SK-N-SH (cell line): ENCODE results near the gene IDI2. TPM values are rescaled to one million over a fixed set of nuclear protein-coding genes. Genes with fewer than 3 reads are reported as not detected.

ENCODE experiments used
- CTCF ChIA-PET: fragments of 300-600, 350-600 bp; formaldehyde crosslinking; extraction: SDS; loops from one replicate; lab custom pipeline; 2021; lab: Yijun Ruan, JAX
- POLR2A ChIA-PET: fragments of 350-600 bp; sonication (Branson Sonifier 250); formaldehyde crosslinking; extraction: SDS; loops from one replicate; lab custom pipeline; 2020; ENCODE audit warnings: antibody characterized with exemption, inconsistent platforms; lab: Yijun Ruan, JAX
- DNase-seq: peaks from one replicate; pipeline ENCODE4 v3.0.0; 2012
- H2AFZ ChIP-seq: fragments of 200-600 bp; sonication (generic); 2 replicates; pipeline ENCODE4 v1.8.1; 2016; ENCODE audit warnings: antibody characterized with exemption, mild to moderate bottlenecking, low read depth
- H3F3A ChIP-seq: fragments of 200-600 bp; sonication (generic); replicated peaks from 2 replicates; pipeline ENCODE3; 2016; ENCODE audit warnings: antibody characterized with exemption, mild to moderate bottlenecking; ENCODE audit not compliant: insufficient read depth
- H3K27ac ChIP-seq, 2 experiments: fragments of 200-500 bp in 1 of 2; fragments of 200-600 bp in 1 of 2; sonication (Bioruptor generic) in 1 of 2; sonication (generic), shearing (Covaris generic) in 1 of 2; 2 replicates each; pipeline versions ENCODE4 v1.5.1 to v1.6.1; 2014 to 2016; ENCODE audit warnings: low read depth in 2 of 2, inconsistent platforms in 1 of 2, low read length in 1 of 2, mild to moderate bottlenecking in 1 of 2, mixed read lengths in 1 of 2
- H3K27me3 ChIP-seq: fragments of 200-600 bp; sonication (generic), shearing (Covaris generic); 2 replicates; pipeline ENCODE4 v1.6.1; 2016; ENCODE audit warnings: mixed run types; ENCODE audit not compliant: insufficient read depth
- H3K36me3 ChIP-seq, 2 experiments: fragments of 200-500 bp in 1 of 2; fragments of 200-600 bp in 1 of 2; sonication (Bioruptor generic) in 1 of 2; sonication (generic) in 1 of 2; replicated peaks in 1 of 2; 2 replicates each; pipeline versions ENCODE3 to v1.5.1; 2014 to 2016; ENCODE audit warnings: low read length in 1 of 2, mild to moderate bottlenecking in 1 of 2; ENCODE audit not compliant: insufficient read depth in 2 of 2, control insufficient read depth in 1 of 2
- H3K4me1 ChIP-seq, 2 experiments: fragments of 200-500 bp in 1 of 2; fragments of 200-600 bp in 1 of 2; sonication (Bioruptor generic) in 1 of 2; sonication (generic), shearing (Covaris generic) in 1 of 2; 2 replicates each; pipeline versions ENCODE4 v1.5.1 to v1.6.1; 2014 to 2016; ENCODE audit warnings: low read depth in 1 of 2, low read length in 1 of 2, mixed run types in 1 of 2; ENCODE audit not compliant: insufficient read depth in 2 of 2, control insufficient read depth in 1 of 2
- H3K4me2 ChIP-seq: fragments of 200-600 bp; sonication (generic), shearing (Covaris generic); 2 replicates; pipeline ENCODE4 v1.6.1; 2017; ENCODE audit warnings: mixed run types
- H3K4me3 ChIP-seq, 2 experiments: fragments of 200-500 bp in 1 of 2; fragments of 200-600 bp in 1 of 2; sonication (Bioruptor generic) in 1 of 2; sonication (generic), shearing (Covaris generic) in 1 of 2; 2 replicates each; pipeline versions ENCODE4 v1.5.1 to v1.8.1; 2014 to 2016; ENCODE audit warnings: low read depth in 2 of 2, inconsistent platforms in 1 of 2, low read length in 1 of 2, mild to moderate bottlenecking in 1 of 2, mixed read lengths in 1 of 2, moderate library complexity in 1 of 2
- H3K79me2 ChIP-seq: fragments of 200-600 bp; sonication (generic); 2 replicates; pipeline ENCODE4 v1.8.1; 2017; ENCODE audit warnings: mild to moderate bottlenecking; ENCODE audit not compliant: insufficient read depth
- H3K9ac ChIP-seq: fragments of 200-600 bp; sonication (generic); 2 replicates; pipeline ENCODE4 v1.6.1; 2017; ENCODE audit warnings: mixed run types
- H3K9me2 ChIP-seq: fragments of 200-600 bp; sonication (generic); 2 replicates; pipeline ENCODE4 v1.6.1; 2017; ENCODE audit warnings: mixed run types
- H3K9me3 ChIP-seq: fragments of 200-600 bp; sonication (generic); 2 replicates; pipeline ENCODE4 v1.6.1; 2017; ENCODE audit warnings: mixed run types, mild to moderate bottlenecking, moderate library complexity
- H4K20me1 ChIP-seq: fragments of 200-600 bp; sonication (generic); 2 replicates; pipeline ENCODE4 v1.6.1; 2017; ENCODE audit warnings: mild to moderate bottlenecking, mixed run types; ENCODE audit not compliant: insufficient read depth
- GATA2 ChIP-seq: sonication (generic); formaldehyde crosslinking; IDR thresholded peaks from 2 replicates; pipeline ENCODE4 v1.5.0; 2020; ENCODE audit warnings: mild to moderate bottlenecking, missing genetic modification reagents
- MEF2A ChIP-seq: IDR thresholded peaks from 2 replicates; pipeline ENCODE4 v1.4.0; 2012; ENCODE audit warnings: low read depth, borderline replicate concordance
- POLR2AphosphoS5 ChIP-seq: IDR thresholded peaks from 2 replicates; pipeline ENCODE4 v1.6.1; 2012; ENCODE audit warnings: low read depth, low read length
- RFX5 ChIP-seq: IDR thresholded peaks from 2 replicates; pipeline ENCODE4 v1.6.1; 2012; ENCODE audit warnings: mild to moderate bottlenecking, improper control_type of control experiment, low read length
- SMC3 ChIP-seq: IDR thresholded peaks from 2 replicates; pipeline ENCODE4 v1.6.1; 2012; ENCODE audit warnings: low read depth, low read length, improper control_type of control experiment
- TCF12 ChIP-seq: IDR thresholded peaks from 2 replicates; pipeline ENCODE4 v1.4.0; 2012
- TEAD4 ChIP-seq: IDR thresholded peaks from 2 replicates; pipeline ENCODE4 v1.4.0; 2012; ENCODE audit warnings: mild to moderate bottlenecking, borderline replicate concordance; ENCODE audit not compliant: insufficient read depth
- WGBS: methylation state at CpG from one replicate; pipeline ENCODE4 v1.1.6; 2017; ENCODE audit warnings: low lambda C conversion rate; 5-methylcytosine and 5-hydroxymethylcytosine counted together
- polyA plus RNA-seq, 3 experiments: library from polyadenylated mRNA; depleted of rRNA; stranded (reverse); fragments of >200 nt; gene quantifications; 2 replicates each; pipeline ENCODE4 v1.2.3, GENCODE V29; 2012
- TF ChIP-seq, protein P1 (sequence below): IDR thresholded peaks from 2 replicates; pipeline ENCODE4 v1.4.0; 2012; ENCODE audit warnings: low read depth
- TF ChIP-seq, protein P2 (sequence below): IDR thresholded peaks from 2 replicates; pipeline ENCODE4; 2012
- TF ChIP-seq, protein P3 (sequence below): IDR thresholded peaks from 2 replicates; pipeline ENCODE4 v1.6.1; 2012; ENCODE audit warnings: mild to moderate bottlenecking, low read depth, low read length, moderate library complexity
- TF ChIP-seq, protein P4 (sequence below): IDR thresholded peaks from 2 replicates; pipeline ENCODE4 v1.4.0; 2012; ENCODE audit warnings: low read depth, borderline replicate concordance

The IDI2 gene
- polyA plus RNA-seq, 1 of the 3 experiments (the other 2 are of a cell fraction), result not detected

DNA sequence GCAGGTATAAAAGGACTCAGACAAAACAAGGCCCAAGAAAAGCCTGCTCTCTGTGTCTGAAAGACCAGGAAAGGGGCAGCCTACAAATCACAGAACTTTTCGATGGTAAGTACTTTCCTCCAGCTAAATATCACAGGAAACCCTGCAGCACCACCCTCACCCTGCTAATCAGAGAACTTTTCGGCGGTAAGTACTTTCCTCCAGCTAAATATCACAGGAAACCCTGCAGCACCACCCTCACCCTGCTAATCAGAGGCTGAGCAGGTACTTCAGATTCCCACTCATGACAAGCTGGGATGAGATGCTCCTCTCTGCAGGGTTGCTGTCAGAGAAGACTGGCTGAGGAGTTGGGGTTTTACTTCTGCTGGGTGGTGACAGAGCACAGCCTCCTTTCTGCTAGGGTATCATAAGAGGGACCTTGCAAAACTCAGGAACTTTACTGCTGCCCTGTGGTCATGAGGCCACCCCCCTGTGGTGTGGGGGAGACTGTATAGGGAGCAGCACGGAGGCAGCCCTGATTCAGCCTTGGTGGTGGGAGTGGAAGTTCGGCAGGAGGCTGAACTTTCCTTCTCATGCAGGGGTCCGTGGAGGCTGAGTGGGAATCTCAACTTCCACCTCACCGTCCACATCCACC, 37.7 kb upstream of the IDI2 start:
- Histone ChIP-seq H4K20me1 (peaks cover 10% of the 10 kb centered on the region; the same call in 1 of the 2 replicates), H3K36me3 (peaks cover 7 to 8% of the 10 kb centered on the region in 2 experiments), H3K4me3 (no peak overlapping the region), H3F3A (no peaks in the 10 kb centered on the region), H3K9ac (no peak overlapping the region), H3K9me2 (no peaks in the 10 kb centered on the region), H3K9me3 (no peaks in the 10 kb centered on the region), H3K27ac (no peak overlapping the region), H3K4me2 (no peak overlapping the region), H3K4me1 (no peaks in the 10 kb centered on the region; a peak in 2 of 4 replicates), H3K79me2 (peaks cover 72% of the 10 kb centered on the region), H2AFZ (no peak overlapping the region), H3K27me3 (no peaks in the 10 kb centered on the region)
- ChIA-PET POLR2A (no interaction called here), CTCF (interaction anchor here (1.0 kb wide), 1 partner anchor 10 kb away, joined by 3 read pairs; no protein-coding TSS in a partner anchor)
- no peak for DNase-seq
- 86% methylated on average over 5 of the region's 7 CpGs for whole genome bisulfite sequencing
- TF ChIP-seq, protein P1, sequence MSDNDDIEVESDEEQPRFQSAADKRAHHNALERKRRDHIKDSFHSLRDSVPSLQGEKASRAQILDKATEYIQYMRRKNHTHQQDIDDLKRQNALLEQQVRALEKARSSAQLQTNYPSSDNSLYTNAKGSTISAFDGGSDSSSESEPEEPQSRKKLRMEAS, result no peak
- TF ChIP-seq POLR2AphosphoS5 (no peak), GATA2 (CRISPR knock-in tag) (no peak), RFX5 (no peak), TEAD4 (no peak), SMC3 (no peak), TCF12 (no peak), MEF2A (no peak)
- TF ChIP-seq, protein P2, sequence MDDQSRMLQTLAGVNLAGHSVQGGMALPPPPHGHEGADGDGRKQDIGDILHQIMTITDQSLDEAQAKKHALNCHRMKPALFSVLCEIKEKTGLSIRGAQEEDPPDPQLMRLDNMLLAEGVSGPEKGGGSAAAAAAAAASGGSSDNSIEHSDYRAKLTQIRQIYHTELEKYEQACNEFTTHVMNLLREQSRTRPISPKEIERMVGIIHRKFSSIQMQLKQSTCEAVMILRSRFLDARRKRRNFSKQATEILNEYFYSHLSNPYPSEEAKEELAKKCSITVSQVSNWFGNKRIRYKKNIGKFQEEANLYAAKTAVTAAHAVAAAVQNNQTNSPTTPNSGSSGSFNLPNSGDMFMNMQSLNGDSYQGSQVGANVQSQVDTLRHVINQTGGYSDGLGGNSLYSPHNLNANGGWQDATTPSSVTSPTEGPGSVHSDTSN, result no peak
- TF ChIP-seq, protein P3, sequence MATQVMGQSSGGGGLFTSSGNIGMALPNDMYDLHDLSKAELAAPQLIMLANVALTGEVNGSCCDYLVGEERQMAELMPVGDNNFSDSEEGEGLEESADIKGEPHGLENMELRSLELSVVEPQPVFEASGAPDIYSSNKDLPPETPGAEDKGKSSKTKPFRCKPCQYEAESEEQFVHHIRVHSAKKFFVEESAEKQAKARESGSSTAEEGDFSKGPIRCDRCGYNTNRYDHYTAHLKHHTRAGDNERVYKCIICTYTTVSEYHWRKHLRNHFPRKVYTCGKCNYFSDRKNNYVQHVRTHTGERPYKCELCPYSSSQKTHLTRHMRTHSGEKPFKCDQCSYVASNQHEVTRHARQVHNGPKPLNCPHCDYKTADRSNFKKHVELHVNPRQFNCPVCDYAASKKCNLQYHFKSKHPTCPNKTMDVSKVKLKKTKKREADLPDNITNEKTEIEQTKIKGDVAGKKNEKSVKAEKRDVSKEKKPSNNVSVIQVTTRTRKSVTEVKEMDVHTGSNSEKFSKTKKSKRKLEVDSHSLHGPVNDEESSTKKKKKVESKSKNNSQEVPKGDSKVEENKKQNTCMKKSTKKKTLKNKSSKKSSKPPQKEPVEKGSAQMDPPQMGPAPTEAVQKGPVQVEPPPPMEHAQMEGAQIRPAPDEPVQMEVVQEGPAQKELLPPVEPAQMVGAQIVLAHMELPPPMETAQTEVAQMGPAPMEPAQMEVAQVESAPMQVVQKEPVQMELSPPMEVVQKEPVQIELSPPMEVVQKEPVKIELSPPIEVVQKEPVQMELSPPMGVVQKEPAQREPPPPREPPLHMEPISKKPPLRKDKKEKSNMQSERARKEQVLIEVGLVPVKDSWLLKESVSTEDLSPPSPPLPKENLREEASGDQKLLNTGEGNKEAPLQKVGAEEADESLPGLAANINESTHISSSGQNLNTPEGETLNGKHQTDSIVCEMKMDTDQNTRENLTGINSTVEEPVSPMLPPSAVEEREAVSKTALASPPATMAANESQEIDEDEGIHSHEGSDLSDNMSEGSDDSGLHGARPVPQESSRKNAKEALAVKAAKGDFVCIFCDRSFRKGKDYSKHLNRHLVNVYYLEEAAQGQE, result no peak
- TF ChIP-seq, protein P4, sequence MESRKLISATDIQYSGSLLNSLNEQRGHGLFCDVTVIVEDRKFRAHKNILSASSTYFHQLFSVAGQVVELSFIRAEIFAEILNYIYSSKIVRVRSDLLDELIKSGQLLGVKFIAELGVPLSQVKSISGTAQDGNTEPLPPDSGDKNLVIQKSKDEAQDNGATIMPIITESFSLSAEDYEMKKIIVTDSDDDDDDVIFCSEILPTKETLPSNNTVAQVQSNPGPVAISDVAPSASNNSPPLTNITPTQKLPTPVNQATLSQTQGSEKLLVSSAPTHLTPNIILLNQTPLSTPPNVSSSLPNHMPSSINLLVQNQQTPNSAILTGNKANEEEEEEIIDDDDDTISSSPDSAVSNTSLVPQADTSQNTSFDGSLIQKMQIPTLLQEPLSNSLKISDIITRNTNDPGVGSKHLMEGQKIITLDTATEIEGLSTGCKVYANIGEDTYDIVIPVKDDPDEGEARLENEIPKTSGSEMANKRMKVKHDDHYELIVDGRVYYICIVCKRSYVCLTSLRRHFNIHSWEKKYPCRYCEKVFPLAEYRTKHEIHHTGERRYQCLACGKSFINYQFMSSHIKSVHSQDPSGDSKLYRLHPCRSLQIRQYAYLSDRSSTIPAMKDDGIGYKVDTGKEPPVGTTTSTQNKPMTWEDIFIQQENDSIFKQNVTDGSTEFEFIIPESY, result no peak
